SK-N-SH (cell line): ENCODE results near the gene AMN1. TPM values are rescaled to one million over a fixed set of nuclear protein-coding genes. Genes with fewer than 3 reads are reported as not detected.

ENCODE experiments used
- CTCF ChIA-PET: fragments of 300-600, 350-600 bp; formaldehyde crosslinking; extraction: SDS; loops from one replicate; lab custom pipeline; 2021; lab: Yijun Ruan, JAX
- POLR2A ChIA-PET: fragments of 350-600 bp; sonication (Branson Sonifier 250); formaldehyde crosslinking; extraction: SDS; loops from one replicate; lab custom pipeline; 2020; ENCODE audit warnings: antibody characterized with exemption, inconsistent platforms; lab: Yijun Ruan, JAX
- DNase-seq: peaks from one replicate; pipeline ENCODE4 v3.0.0; 2012
- H2AFZ ChIP-seq: fragments of 200-600 bp; sonication (generic); 2 replicates; pipeline ENCODE4 v1.8.1; 2016; ENCODE audit warnings: antibody characterized with exemption, mild to moderate bottlenecking, low read depth
- H3F3A ChIP-seq: fragments of 200-600 bp; sonication (generic); replicated peaks from 2 replicates; pipeline ENCODE3; 2016; ENCODE audit warnings: antibody characterized with exemption, mild to moderate bottlenecking; ENCODE audit not compliant: insufficient read depth
- H3K27ac ChIP-seq, 2 experiments: fragments of 200-500 bp in 1 of 2; fragments of 200-600 bp in 1 of 2; sonication (Bioruptor generic) in 1 of 2; sonication (generic), shearing (Covaris generic) in 1 of 2; 2 replicates each; pipeline versions ENCODE4 v1.5.1 to v1.6.1; 2014 to 2016; ENCODE audit warnings: low read depth in 2 of 2, inconsistent platforms in 1 of 2, low read length in 1 of 2, mild to moderate bottlenecking in 1 of 2, mixed read lengths in 1 of 2
- H3K27me3 ChIP-seq: fragments of 200-600 bp; sonication (generic), shearing (Covaris generic); 2 replicates; pipeline ENCODE4 v1.6.1; 2016; ENCODE audit warnings: mixed run types; ENCODE audit not compliant: insufficient read depth
- H3K36me3 ChIP-seq, 2 experiments: fragments of 200-500 bp in 1 of 2; fragments of 200-600 bp in 1 of 2; sonication (Bioruptor generic) in 1 of 2; sonication (generic) in 1 of 2; replicated peaks in 1 of 2; 2 replicates each; pipeline versions ENCODE3 to v1.5.1; 2014 to 2016; ENCODE audit warnings: low read length in 1 of 2, mild to moderate bottlenecking in 1 of 2; ENCODE audit not compliant: insufficient read depth in 2 of 2, control insufficient read depth in 1 of 2
- H3K4me1 ChIP-seq, 2 experiments: fragments of 200-500 bp in 1 of 2; fragments of 200-600 bp in 1 of 2; sonication (Bioruptor generic) in 1 of 2; sonication (generic), shearing (Covaris generic) in 1 of 2; 2 replicates each; pipeline versions ENCODE4 v1.5.1 to v1.6.1; 2014 to 2016; ENCODE audit warnings: low read depth in 1 of 2, low read length in 1 of 2, mixed run types in 1 of 2; ENCODE audit not compliant: insufficient read depth in 2 of 2, control insufficient read depth in 1 of 2
- H3K4me2 ChIP-seq: fragments of 200-600 bp; sonication (generic), shearing (Covaris generic); 2 replicates; pipeline ENCODE4 v1.6.1; 2017; ENCODE audit warnings: mixed run types
- H3K4me3 ChIP-seq, 2 experiments: fragments of 200-500 bp in 1 of 2; fragments of 200-600 bp in 1 of 2; sonication (Bioruptor generic) in 1 of 2; sonication (generic), shearing (Covaris generic) in 1 of 2; 2 replicates each; pipeline versions ENCODE4 v1.5.1 to v1.8.1; 2014 to 2016; ENCODE audit warnings: low read depth in 2 of 2, inconsistent platforms in 1 of 2, low read length in 1 of 2, mild to moderate bottlenecking in 1 of 2, mixed read lengths in 1 of 2, moderate library complexity in 1 of 2
- H3K79me2 ChIP-seq: fragments of 200-600 bp; sonication (generic); 2 replicates; pipeline ENCODE4 v1.8.1; 2017; ENCODE audit warnings: mild to moderate bottlenecking; ENCODE audit not compliant: insufficient read depth
- H3K9ac ChIP-seq: fragments of 200-600 bp; sonication (generic); 2 replicates; pipeline ENCODE4 v1.6.1; 2017; ENCODE audit warnings: mixed run types
- H3K9me2 ChIP-seq: fragments of 200-600 bp; sonication (generic); 2 replicates; pipeline ENCODE4 v1.6.1; 2017; ENCODE audit warnings: mixed run types
- H3K9me3 ChIP-seq: fragments of 200-600 bp; sonication (generic); 2 replicates; pipeline ENCODE4 v1.6.1; 2017; ENCODE audit warnings: mixed run types, mild to moderate bottlenecking, moderate library complexity
- H4K20me1 ChIP-seq: fragments of 200-600 bp; sonication (generic); 2 replicates; pipeline ENCODE4 v1.6.1; 2017; ENCODE audit warnings: mild to moderate bottlenecking, mixed run types; ENCODE audit not compliant: insufficient read depth
- CHD2 ChIP-seq: fragments of 150-350 bp; IDR thresholded peaks from 2 replicates; pipeline ENCODE4 v1.6.1; 2018; ENCODE audit warnings: low read length; ENCODE audit not compliant: partially characterized antibody
- ELF1 ChIP-seq: IDR thresholded peaks from 2 replicates; pipeline ENCODE4 v1.4.0; 2012
- EP300 ChIP-seq, 2 experiments: IDR thresholded peaks; 2 replicates each; pipeline versions ENCODE4 v1.4.0 to v1.6.1; 2012; ENCODE audit warnings: borderline replicate concordance in 1 of 2, low read depth in 1 of 2, low read length in 1 of 2
- EZH2phosphoT487 ChIP-seq: fragments of 200-600 bp; sonication (generic); IDR thresholded peaks from 2 replicates; pipeline ENCODE4 v1.6.1; 2017; ENCODE audit warnings: low read depth, mixed run types, mild to moderate bottlenecking, antibody characterized with exemption, moderate library complexity, borderline replicate concordance
- FOSL2 ChIP-seq: IDR thresholded peaks from 2 replicates; pipeline ENCODE4 v1.4.0; 2012; ENCODE audit warnings: low read depth, mild to moderate bottlenecking, moderate library complexity, borderline replicate concordance
- FOXJ3 ChIP-seq: sonication (generic); formaldehyde crosslinking; IDR thresholded peaks from 2 replicates; pipeline ENCODE4 v1.5.1; 2020; ENCODE audit warnings: mild to moderate bottlenecking, missing genetic modification reagents
- FOXM1 ChIP-seq: IDR thresholded peaks from 2 replicates; pipeline ENCODE4 v1.4.0; 2012; ENCODE audit warnings: low read depth, mild to moderate bottlenecking
- GABPA ChIP-seq: IDR thresholded peaks from 2 replicates; pipeline ENCODE4 v1.4.0; 2012; ENCODE audit warnings: low read depth, mild to moderate bottlenecking
- GATA2 ChIP-seq: sonication (generic); formaldehyde crosslinking; IDR thresholded peaks from 2 replicates; pipeline ENCODE4 v1.5.0; 2020; ENCODE audit warnings: mild to moderate bottlenecking, missing genetic modification reagents
- JUND ChIP-seq: IDR thresholded peaks from 2 replicates; pipeline ENCODE4 v1.4.0; 2012
- MEF2A ChIP-seq: IDR thresholded peaks from 2 replicates; pipeline ENCODE4 v1.4.0; 2012; ENCODE audit warnings: low read depth, borderline replicate concordance
- MXI1 ChIP-seq: IDR thresholded peaks from 2 replicates; pipeline ENCODE4 v1.6.1; 2012; ENCODE audit warnings: mild to moderate bottlenecking, low read depth, low read length, improper control_type of control experiment
- NFIC ChIP-seq: IDR thresholded peaks from 2 replicates; pipeline ENCODE4 v1.4.0; 2012; ENCODE audit warnings: borderline replicate concordance
- NRF1 ChIP-seq: IDR thresholded peaks from 2 replicates; pipeline ENCODE4 v1.6.1; 2012; ENCODE audit warnings: low read depth, mild to moderate bottlenecking, low read length
- POLR2AphosphoS5 ChIP-seq: IDR thresholded peaks from 2 replicates; pipeline ENCODE4 v1.6.1; 2012; ENCODE audit warnings: low read depth, low read length
- RAD21 ChIP-seq: IDR thresholded peaks from 2 replicates; pipeline ENCODE4 v1.6.1; 2012; ENCODE audit warnings: mild to moderate bottlenecking, low read length
- RCOR1 ChIP-seq: fragments of 150-350 bp; IDR thresholded peaks from 2 replicates; pipeline ENCODE4 v1.6.1; 2017; ENCODE audit warnings: antibody characterized with exemption, low read length
- RFX5 ChIP-seq: IDR thresholded peaks from 2 replicates; pipeline ENCODE4 v1.6.1; 2012; ENCODE audit warnings: mild to moderate bottlenecking, improper control_type of control experiment, low read length
- RXRA ChIP-seq: IDR thresholded peaks from 2 replicates; pipeline ENCODE4 v1.4.0; 2012; ENCODE audit warnings: low read depth, mild to moderate bottlenecking, borderline replicate concordance
- SMC3 ChIP-seq: IDR thresholded peaks from 2 replicates; pipeline ENCODE4 v1.6.1; 2012; ENCODE audit warnings: low read depth, low read length, improper control_type of control experiment
- TAF1 ChIP-seq: IDR thresholded peaks from 2 replicates; pipeline ENCODE4 v1.6.1; 2012; ENCODE audit warnings: low read depth, mild to moderate bottlenecking, low read length, moderate library complexity, borderline replicate concordance
- TCF12 ChIP-seq: IDR thresholded peaks from 2 replicates; pipeline ENCODE4 v1.4.0; 2012
- TEAD4 ChIP-seq: IDR thresholded peaks from 2 replicates; pipeline ENCODE4 v1.4.0; 2012; ENCODE audit warnings: mild to moderate bottlenecking, borderline replicate concordance; ENCODE audit not compliant: insufficient read depth
- YY1 ChIP-seq: IDR thresholded peaks from 2 replicates; pipeline ENCODE4 v1.4.0; 2012; ENCODE audit warnings: low read depth, mild to moderate bottlenecking
- ZBTB33 ChIP-seq: IDR thresholded peaks from 2 replicates; pipeline ENCODE4 v1.4.0; 2012; ENCODE audit warnings: low read depth, borderline replicate concordance
- WGBS: methylation state at CpG from one replicate; pipeline ENCODE4 v1.1.6; 2017; ENCODE audit warnings: low lambda C conversion rate; 5-methylcytosine and 5-hydroxymethylcytosine counted together
- polyA plus RNA-seq, 3 experiments: library from polyadenylated mRNA; depleted of rRNA; stranded (reverse); fragments of >200 nt; gene quantifications; 2 replicates each; pipeline ENCODE4 v1.2.3, GENCODE V29; 2012
- TF ChIP-seq, protein P1 (sequence below): fragments of 150-350 bp; IDR thresholded peaks from 2 replicates; pipeline ENCODE4 v1.6.1; 2017; ENCODE audit warnings: antibody characterized with exemption, low read length, low read depth, borderline replicate concordance
- TF ChIP-seq, protein P2 (sequence below): IDR thresholded peaks from 2 replicates; pipeline ENCODE4 v1.4.0; 2012; ENCODE audit warnings: low read depth, borderline replicate concordance
- TF ChIP-seq, protein P3 (sequence below): IDR thresholded peaks from 2 replicates; pipeline ENCODE4; 2012
- TF ChIP-seq, protein P4 (sequence below): IDR thresholded peaks from 2 replicates; pipeline ENCODE4 v1.4.0; 2012; ENCODE audit warnings: low read depth

AMN1 gene
- polyA plus RNA-seq, 1 of the 3 experiments (the other 2 are of a cell fraction) = 8.6 TPM

DNA sequence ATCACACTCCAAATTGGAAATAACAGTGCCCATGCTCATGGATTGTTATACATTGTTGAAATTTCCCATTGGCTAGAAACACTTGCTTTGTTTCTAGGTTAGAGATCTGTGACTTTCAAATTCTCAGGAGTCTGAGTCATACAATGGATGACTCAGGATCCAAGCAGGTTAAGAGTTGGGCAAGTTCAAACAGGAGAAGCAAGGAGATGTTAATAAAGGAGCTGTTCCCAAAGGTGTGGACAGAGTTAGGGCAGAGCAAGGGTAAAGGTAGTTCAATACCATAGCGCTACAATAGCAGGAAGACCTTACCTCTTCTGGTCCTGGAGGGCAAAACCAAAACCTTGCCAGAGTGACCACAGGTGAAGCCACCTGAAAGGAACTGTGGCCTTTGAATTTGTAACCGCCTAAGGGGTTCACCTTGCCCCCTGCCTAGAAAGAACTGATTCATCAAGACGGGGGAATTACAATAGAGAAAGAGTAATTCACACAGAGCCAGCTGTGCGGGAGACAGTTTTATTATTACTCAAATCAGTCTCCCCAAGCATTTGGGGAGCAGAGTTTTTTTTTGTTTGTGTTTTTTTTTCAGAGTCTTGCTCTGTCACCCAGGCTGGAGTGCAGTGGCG, 4.2 kb upstream of the AMN1 start:
- DNase-seq = no peak
- Histone ChIP-seq H3K4me1 (peaks cover 4 to 15% of the 10 kb centered on the region in 2 experiments; a peak in 2 of 4 replicates), H3K9ac (no peak overlapping the region), H3K36me3 (no peaks in the 10 kb centered on the region), H3K9me3 (no peaks in the 10 kb centered on the region), H4K20me1 (no peaks in the 10 kb centered on the region), H3F3A (peaks cover 45% of the 10 kb centered on the region), H3K4me3 (no peak overlapping the region), H3K27ac (peak overlapping the region; percentile 69 to 85), H3K9me2 (no peaks in the 10 kb centered on the region), H3K4me2 (0 out of 2 replicates have a peak overlapping the region, but pooled peaks have one; percentile 22), H3K27me3 (no peaks in the 10 kb centered on the region), H2AFZ (no peak overlapping the region), H3K79me2 (peaks cover 8% of the 10 kb centered on the region; the same call in 1 of the 2 replicates)
- WGBS = 62% methylated on average over 5 of the region's 5 CpGs
- ChIA-PET CTCF (interaction anchor here (0.6 to 1.2 kb wide), 2 partner anchors 10 to 388 kb away, joined by 3 to 5 read pairs; no protein-coding TSS in a partner anchor), POLR2A (no interaction called here)
- no peak for TF ChIP-seq GABPA
- TF ChIP-seq, protein P1, sequence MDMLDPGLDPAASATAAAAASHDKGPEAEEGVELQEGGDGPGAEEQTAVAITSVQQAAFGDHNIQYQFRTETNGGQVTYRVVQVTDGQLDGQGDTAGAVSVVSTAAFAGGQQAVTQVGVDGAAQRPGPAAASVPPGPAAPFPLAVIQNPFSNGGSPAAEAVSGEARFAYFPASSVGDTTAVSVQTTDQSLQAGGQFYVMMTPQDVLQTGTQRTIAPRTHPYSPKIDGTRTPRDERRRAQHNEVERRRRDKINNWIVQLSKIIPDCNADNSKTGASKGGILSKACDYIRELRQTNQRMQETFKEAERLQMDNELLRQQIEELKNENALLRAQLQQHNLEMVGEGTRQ = no peak
- no peak for TF ChIP-seq RCOR1
- no peak for TF ChIP-seq MEF2A
- TF ChIP-seq, protein P2, sequence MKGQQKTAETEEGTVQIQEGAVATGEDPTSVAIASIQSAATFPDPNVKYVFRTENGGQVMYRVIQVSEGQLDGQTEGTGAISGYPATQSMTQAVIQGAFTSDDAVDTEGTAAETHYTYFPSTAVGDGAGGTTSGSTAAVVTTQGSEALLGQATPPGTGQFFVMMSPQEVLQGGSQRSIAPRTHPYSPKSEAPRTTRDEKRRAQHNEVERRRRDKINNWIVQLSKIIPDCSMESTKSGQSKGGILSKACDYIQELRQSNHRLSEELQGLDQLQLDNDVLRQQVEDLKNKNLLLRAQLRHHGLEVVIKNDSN = no peak
- no peak for TF ChIP-seq ZBTB33
- TF ChIP-seq GATA2 (CRISPR knock-in tag) = no peak
- TF ChIP-seq EP300 (IDR thresholded peaks at IDR 0.05; ENCODE audit: borderline replicate concordance in 1 of 2, low read depth in 1 of 2, low read length in 1 of 2) = peak in 1 of 2 experiments; percentile 70; a peak in 1 of 4 replicates
- no peak for TF ChIP-seq RFX5
- TF ChIP-seq EZH2phosphoT487 = no peak
- TF ChIP-seq YY1 = no peak
- TF ChIP-seq, protein P3, sequence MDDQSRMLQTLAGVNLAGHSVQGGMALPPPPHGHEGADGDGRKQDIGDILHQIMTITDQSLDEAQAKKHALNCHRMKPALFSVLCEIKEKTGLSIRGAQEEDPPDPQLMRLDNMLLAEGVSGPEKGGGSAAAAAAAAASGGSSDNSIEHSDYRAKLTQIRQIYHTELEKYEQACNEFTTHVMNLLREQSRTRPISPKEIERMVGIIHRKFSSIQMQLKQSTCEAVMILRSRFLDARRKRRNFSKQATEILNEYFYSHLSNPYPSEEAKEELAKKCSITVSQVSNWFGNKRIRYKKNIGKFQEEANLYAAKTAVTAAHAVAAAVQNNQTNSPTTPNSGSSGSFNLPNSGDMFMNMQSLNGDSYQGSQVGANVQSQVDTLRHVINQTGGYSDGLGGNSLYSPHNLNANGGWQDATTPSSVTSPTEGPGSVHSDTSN = no peak
- TF ChIP-seq, protein P4, sequence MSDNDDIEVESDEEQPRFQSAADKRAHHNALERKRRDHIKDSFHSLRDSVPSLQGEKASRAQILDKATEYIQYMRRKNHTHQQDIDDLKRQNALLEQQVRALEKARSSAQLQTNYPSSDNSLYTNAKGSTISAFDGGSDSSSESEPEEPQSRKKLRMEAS = peak; percentile 61; the same call in 1 of the 2 replicates
- no peak for TF ChIP-seq FOXM1
- TF ChIP-seq MXI1 = no peak
- TF ChIP-seq FOSL2 = peak; percentile 98
- TF ChIP-seq RAD21 = no peak
- no peak for TF ChIP-seq CHD2
- TF ChIP-seq POLR2AphosphoS5 = peak; percentile 38; the same call in 1 of the 2 replicates
- TF ChIP-seq FOXJ3 (CRISPR knock-in tag) = no peak
- TF ChIP-seq NFIC = peak; percentile 44; the same call in 1 of the 2 replicates
- TF ChIP-seq TAF1 = no peak
- peak; percentile 72 for TF ChIP-seq TCF12
- TF ChIP-seq TEAD4 = peak; percentile 73; the same call in 1 of the 2 replicates
- TF ChIP-seq ELF1 = no peak
- TF ChIP-seq SMC3 = no peak
- no peak; the same call in 1 of the 2 replicates for TF ChIP-seq NRF1
- peak; percentile 99 for TF ChIP-seq JUND
- peak; percentile 68; the same call in 1 of the 2 replicates for TF ChIP-seq RXRA
